BJ (cell line): ENCODE results near the gene MATN1. TPM values are rescaled to one million over a fixed set of nuclear protein-coding genes. Genes with fewer than 3 reads are reported as not detected.

Experiments used
- CTCF ChIA-PET: fragments of 350-600 bp; formaldehyde crosslinking; extraction: SDS; loops from one replicate; lab custom pipeline; 2021; ENCODE audit warnings: antibody characterized with exemption, inconsistent platforms; lab: Yijun Ruan, JAX
- POLR2A ChIA-PET: fragments of 300-600 bp; sonication (Branson Sonifier 250); formaldehyde crosslinking; extraction: SDS; loops from one replicate; lab custom pipeline; 2021; ENCODE audit warnings: antibody characterized with exemption; lab: Charles Lee
- DNase-seq: peaks from one replicate; pipeline ENCODE4 v3.0.0-alpha.2; 2011; ENCODE audit warnings: low read depth
- H3K27me3 ChIP-seq: 2 replicates; pipeline ENCODE4 v1.6.0; 2011; ENCODE audit warnings: low read length; ENCODE audit not compliant: control insufficient read depth, insufficient read depth
- H3K36me3 ChIP-seq: 2 replicates; pipeline ENCODE4 v1.5.1; 2011; ENCODE audit warnings: low read length; ENCODE audit not compliant: control insufficient read depth, insufficient read depth
- H3K4me3 ChIP-seq: 2 replicates; pipeline ENCODE4 v1.5.1; 2011; ENCODE audit warnings: low read depth, mild to moderate bottlenecking, control low read depth, low read length
- CTCF ChIP-seq: IDR thresholded peaks from 2 replicates; pipeline ENCODE4 v1.5.1; 2011; ENCODE audit warnings: low read depth, mild to moderate bottlenecking, control low read depth, inconsistent platforms, low read length, moderate library complexity; ENCODE audit not compliant: insufficient read depth
- polyA plus RNA-seq: library from polyadenylated mRNA; depleted of rRNA; stranded (reverse); fragments of >200 nt; gene quantifications from 2 replicates; pipeline ENCODE4 v1.2.3, GENCODE V29; 2011

MATN1 gene
- polyA plus RNA-seq, 1 experiment, result 0.13 TPM

GRCh38 chr1:30681782-30682181 is 41.6 kb downstream of the MATN1 start:
- TF ChIP-seq CTCF, result no peak
- H3K4me3 ChIP-seq, result no peak overlapping the region
- POLR2A ChIA-PET, result no interaction called here
- peaks cover 31% of the 10 kb centered on the region for H3K27me3 ChIP-seq
- DNase-seq, result no peak
- H3K36me3 ChIP-seq, result no peaks in the 10 kb centered on the region
- CTCF ChIA-PET, result interaction anchor here (1.7 to 2.3 kb wide), 3 partner anchors 12 to 26 kb away, joined by 3 to 7 read pairs (median 5); no protein-coding TSS in a partner anchor

GRCh38 chr1:30680879-30681278 is 42.5 kb downstream of the MATN1 start:
- POLR2A ChIA-PET, result no interaction called here

GRCh38 chr1:30680429-30680828 is 43.0 kb downstream of the MATN1 start:
- Histone ChIP-seq H3K27me3 (peaks cover 22% of the 10 kb centered on the region), H3K36me3 (no peaks in the 10 kb centered on the region), H3K4me3 (no peak overlapping the region)
- ChIA-PET CTCF (interaction anchor here (2.3 kb wide), 1 partner anchor 27 kb away, joined by 7 read pairs; no protein-coding TSS in a partner anchor), POLR2A (no interaction called here)
- TF ChIP-seq CTCF, result no peak
- no peak for DNase-seq

More at GRCh38 chr1:30680879-30681278, 42.5 kb downstream of the MATN1 start:
- no peak overlapping the region for H3K4me3 ChIP-seq
- no peaks in the 10 kb centered on the region for H3K36me3 ChIP-seq
- DNase-seq, result no peak
- H3K27me3 ChIP-seq, result peaks cover 26% of the 10 kb centered on the region
- no peak for TF ChIP-seq CTCF
- CTCF ChIA-PET, result interaction anchor here (1.7 to 2.3 kb wide), 3 partner anchors 13 to 27 kb away, joined by 3 to 7 read pairs (median 5); no protein-coding TSS in a partner anchor

GRCh38 chr1:30679976-30680305 is 43.4 kb downstream of the MATN1 start:
- CTCF ChIA-PET, result interaction anchor here (1.1 kb wide), 2 partner anchors 10 to 28 kb away, joined by 3 to 4 read pairs; no protein-coding TSS in a partner anchor
- TF ChIP-seq CTCF, result no peak
- POLR2A ChIA-PET, result no interaction called here
- no peak for DNase-seq
- Histone ChIP-seq H3K36me3 (no peaks in the 10 kb centered on the region), H3K27me3 (peaks cover 20% of the 10 kb centered on the region), H3K4me3 (no peak overlapping the region)

GRCh38 chr1:30679201-30679975 is 44.0 kb downstream of the MATN1 start:
- peaks cover 15% of the 10 kb centered on the region for H3K27me3 ChIP-seq
- no peak for TF ChIP-seq CTCF
- POLR2A ChIA-PET, result no interaction called here
- no peak overlapping the region for H3K4me3 ChIP-seq
- DNase-seq, result no peak
- CTCF ChIA-PET, result interaction anchor here (1.1 to 1.6 kb wide), 3 partner anchors 9 to 28 kb away, joined by 3 to 4 read pairs (median 3); no protein-coding TSS in a partner anchor
- H3K36me3 ChIP-seq, result no peaks in the 10 kb centered on the region
